ENCODE data around the gene BMP2. TPM values are rescaled to one million over a fixed set of nuclear protein-coding genes. Genes with fewer than 3 reads are reported as not detected.
A peak's percentile ranks its signal among the peaks of the same experiment; 100 is the strongest.

The BMP2 gene
- total RNA-seq, 1 experiment from 2014 or later, result 6.6 TPM

GRCh38 chr20:6766433-6766832 is 1.1 kb upstream of the BMP2 start:
- peaks cover 42% of the 10 kb centered on the region for H3K27me3 Mint-ChIP-seq (ENCODE audit: low read depth)
- no peak for DNase-seq
- Histone ChIP-seq H3K9ac (ENCODE audit: extremely low read depth, insufficient read length, low read length) (no peak overlapping the region), H3K23ac (ENCODE audit: insufficient read length, low read depth, low read length) (no peak overlapping the region), H4K8ac (replicated peaks; ENCODE audit: insufficient read length, low read depth, low read length) (no peak overlapping the region), H3K27ac (ENCODE audit: insufficient read length, low read depth, low read length) (no peak overlapping the region), H3K9me3 (ENCODE audit: control insufficient read depth, low read depth, low read length) (no peaks in the 10 kb centered on the region), H3K27me3 (ENCODE audit: insufficient read depth, low read length) (peaks cover 13% of the 10 kb centered on the region), H2BK20ac (ENCODE audit: low read depth, low read length, poor library complexity, severe bottlenecking) (no peak overlapping the region), H3K23me2 (ENCODE audit: insufficient read length, low read depth, low read length, poor library complexity, severe bottlenecking) (peaks cover 24% of the 10 kb centered on the region), H2BK12ac (ENCODE audit: insufficient read length, low read depth, low read length) (no peak overlapping the region), H3T11ph (ENCODE audit: low read length) (no peak overlapping the region), H2BK120ac (ENCODE audit: low read depth, low read length, poor library complexity, severe bottlenecking) (no peak overlapping the region), H4K91ac (ENCODE audit: insufficient read length, low read depth, low read length) (no peak overlapping the region), H3K4me1 (ENCODE audit: insufficient read depth, low read length) (peaks cover 12% of the 10 kb centered on the region; the same call in 1 of the 2 replicates), H2AK5ac (ENCODE audit: insufficient read length, low read length) (no peak overlapping the region), H3K4ac (ENCODE audit: low read depth, low read length) (no peak overlapping the region), H3K79me1 (ENCODE audit: insufficient read depth, low read depth, low read length, poor library complexity, severe bottlenecking) (no peaks in the 10 kb centered on the region), H4K20me1 (ENCODE audit: control insufficient read depth, insufficient read depth, insufficient read length) (no peaks in the 10 kb centered on the region), H2BK5ac (ENCODE audit: insufficient read length, low read length) (no peak overlapping the region), H3K79me2 (ENCODE audit: insufficient read depth, low read length) (no peaks in the 10 kb centered on the region), H3K56ac (ENCODE audit: insufficient read length, low read depth, low read length) (no peak overlapping the region), H4K5ac (ENCODE audit: insufficient read length, low read depth, low read length) (no peak overlapping the region), H3K14ac (ENCODE audit: insufficient read depth, low read length) (no peak overlapping the region), H2BK15ac (ENCODE audit: low read depth, low read length) (no peak overlapping the region), H3K4me2 (ENCODE audit: insufficient read depth, insufficient read length, low read length) (peak overlapping the region; percentile 67), H2AFZ (ENCODE audit: low read length) (no peak overlapping the region), H3K18ac (ENCODE audit: insufficient read length, low read depth, low read length) (no peak overlapping the region)
- no peak for TF ChIP-seq CTCF (conservative IDR thresholded peaks at IDR 0.05)
- no peak overlapping the region; a peak in 1 of 7 replicates for H3K27ac Mint-ChIP-seq
- peaks cover 61 to 65% of the 10 kb centered on the region in 2 experiments for H3K4me1 Mint-ChIP-seq
- peaks cover 0 to 10% of the 10 kb centered on the region in 2 experiments; a peak in 3 of 5 replicates for H3K9me3 Mint-ChIP-seq
- H3K4me3 Mint-ChIP-seq, result peak overlapping the region; percentile 15 to 55; a peak in 3 of 5 replicates
- peaks cover 0 to 12% (median 3%) of the 10 kb centered on the region in 3 experiments; a peak in 3 of 7 replicates for H3K36me3 Mint-ChIP-seq (ENCODE audit: insufficient read depth in 1 of 3, low read depth in 3 of 3)
- WGBS (ENCODE audit: extremely low coverage, insufficient read length, low lambda C conversion rate), result no CpG with 5 or more reads among the region's 9 CpGs
